Measurements from ENCODE around the gene CCDC110.

DNA sequence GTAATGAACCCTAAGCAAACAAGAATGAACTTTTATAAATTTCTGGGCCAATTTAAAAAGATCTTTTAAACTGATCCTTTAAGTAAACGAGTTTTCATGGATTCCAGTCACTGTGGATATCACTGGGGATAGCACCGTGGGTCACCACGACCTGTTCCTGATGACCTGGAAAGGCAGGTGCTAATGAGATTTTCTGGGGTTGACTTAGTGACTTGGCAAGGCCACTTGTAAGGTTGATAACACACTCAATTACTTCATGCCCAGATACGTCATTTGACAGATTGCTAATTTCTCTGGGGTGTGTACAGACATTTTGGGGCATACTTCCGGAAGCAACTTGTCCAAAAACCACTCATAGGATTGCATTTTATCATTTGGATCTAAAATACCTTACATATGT, 39.3 kb upstream of the CCDC110 start:
- TF ChIP-seq POLR2A (IDR thresholded peaks at IDR 0.05; ENCODE audit: low read depth, low read length) (no peak), RAD21 (IDR thresholded peaks at IDR 0.05; ENCODE audit: low read length) (no peak), CEBPB (IDR thresholded peaks at IDR 0.05; ENCODE audit: low read depth, low read length) (no peak), CHD1 (IDR thresholded peaks at IDR 0.05; ENCODE audit: low read depth, low read length) (no peak), FOS (IDR thresholded peaks at IDR 0.05; ENCODE audit: low read depth, low read length) (no peak), MAZ (IDR thresholded peaks at IDR 0.05; ENCODE audit: borderline replicate concordance, low read depth, low read length) (no peak), MXI1 (IDR thresholded peaks at IDR 0.05; ENCODE audit: borderline replicate concordance, low read depth, low read length) (no peak), SMC3 (IDR thresholded peaks at IDR 0.05; ENCODE audit: low read depth, low read length) (no peak)
- TF ChIP-seq, protein P1, sequence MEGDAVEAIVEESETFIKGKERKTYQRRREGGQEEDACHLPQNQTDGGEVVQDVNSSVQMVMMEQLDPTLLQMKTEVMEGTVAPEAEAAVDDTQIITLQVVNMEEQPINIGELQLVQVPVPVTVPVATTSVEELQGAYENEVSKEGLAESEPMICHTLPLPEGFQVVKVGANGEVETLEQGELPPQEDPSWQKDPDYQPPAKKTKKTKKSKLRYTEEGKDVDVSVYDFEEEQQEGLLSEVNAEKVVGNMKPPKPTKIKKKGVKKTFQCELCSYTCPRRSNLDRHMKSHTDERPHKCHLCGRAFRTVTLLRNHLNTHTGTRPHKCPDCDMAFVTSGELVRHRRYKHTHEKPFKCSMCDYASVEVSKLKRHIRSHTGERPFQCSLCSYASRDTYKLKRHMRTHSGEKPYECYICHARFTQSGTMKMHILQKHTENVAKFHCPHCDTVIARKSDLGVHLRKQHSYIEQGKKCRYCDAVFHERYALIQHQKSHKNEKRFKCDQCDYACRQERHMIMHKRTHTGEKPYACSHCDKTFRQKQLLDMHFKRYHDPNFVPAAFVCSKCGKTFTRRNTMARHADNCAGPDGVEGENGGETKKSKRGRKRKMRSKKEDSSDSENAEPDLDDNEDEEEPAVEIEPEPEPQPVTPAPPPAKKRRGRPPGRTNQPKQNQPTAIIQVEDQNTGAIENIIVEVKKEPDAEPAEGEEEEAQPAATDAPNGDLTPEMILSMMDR (conservative IDR thresholded peaks at IDR 0.05; ENCODE audit: low read depth, low read length): no peak
- TF ChIP-seq, protein P2, sequence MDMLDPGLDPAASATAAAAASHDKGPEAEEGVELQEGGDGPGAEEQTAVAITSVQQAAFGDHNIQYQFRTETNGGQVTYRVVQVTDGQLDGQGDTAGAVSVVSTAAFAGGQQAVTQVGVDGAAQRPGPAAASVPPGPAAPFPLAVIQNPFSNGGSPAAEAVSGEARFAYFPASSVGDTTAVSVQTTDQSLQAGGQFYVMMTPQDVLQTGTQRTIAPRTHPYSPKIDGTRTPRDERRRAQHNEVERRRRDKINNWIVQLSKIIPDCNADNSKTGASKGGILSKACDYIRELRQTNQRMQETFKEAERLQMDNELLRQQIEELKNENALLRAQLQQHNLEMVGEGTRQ (IDR thresholded peaks at IDR 0.05; ENCODE audit: low read depth, low read length): no peak
